ENCODE results near the gene APOBEC3F. TPM values are rescaled to one million over a fixed set of nuclear protein-coding genes. Genes with fewer than 3 reads are reported as not detected.
"Not testable (repeated sequence)": the region's sequence is repeated elsewhere in the genome, so short reads cannot be mapped to it uniquely, and the experiment has no call there.

The APOBEC3F gene
- total RNA-seq, 3 donors from 2014 or later: 1.9 to 7.9 (median 5.9) TPM

DNA sequence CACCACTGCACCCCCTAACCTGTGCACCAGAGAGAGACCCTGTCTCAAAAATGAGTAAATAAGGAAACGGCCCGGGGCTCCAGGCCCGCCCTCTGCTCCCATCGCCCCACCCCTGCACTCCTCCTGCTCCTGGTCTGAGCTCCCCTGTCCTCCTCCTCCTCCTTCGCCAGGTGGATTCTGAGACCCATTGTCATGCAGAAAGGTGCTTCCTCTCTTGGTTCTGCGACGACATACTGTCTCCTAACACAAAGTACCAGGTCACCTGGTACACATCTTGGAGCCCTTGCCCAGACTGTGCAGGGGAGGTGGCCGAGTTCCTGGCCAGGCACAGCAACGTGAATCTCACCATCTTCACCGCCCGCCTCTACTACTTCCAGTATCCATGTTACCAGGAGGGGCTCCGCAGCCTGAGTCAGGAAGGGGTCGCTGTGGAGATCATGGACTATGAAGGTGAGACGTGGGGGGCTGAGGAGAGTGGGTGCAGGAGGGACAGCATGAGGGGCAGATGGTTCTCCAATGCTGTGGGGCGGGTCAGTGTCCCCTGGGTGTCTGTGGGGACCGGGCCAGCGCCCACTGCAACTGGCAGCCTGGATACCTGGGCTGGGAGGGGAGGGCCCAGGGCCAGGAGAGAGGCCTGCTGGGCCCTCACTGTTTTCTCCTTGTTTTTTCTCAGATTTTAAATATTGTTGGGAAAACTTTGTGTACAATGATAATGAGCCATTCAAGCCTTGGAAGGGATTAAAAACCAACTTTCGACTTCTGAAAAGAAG lies 22.9 kb upstream of the APOBEC3F start:
- DNase-seq (ENCODE audit: low spot score in 2 of 2): no peak
- Histone ChIP-seq H3K36me3 (no peaks in the 10 kb centered on the region), H3K4me3 (no peak overlapping the region), H3K4me1 (no peaks in the 10 kb centered on the region), H3K27ac (no peak overlapping the region), H3K27me3 (no peaks in the 10 kb centered on the region), H3K9me3 (no peaks in the 10 kb centered on the region)
- intact Hi-C loops (cut with DNase I; ENCODE audit: low total_unique reads): no loop called here
- no peak for TF ChIP-seq POLR2AphosphoS5 (IDR thresholded peaks at IDR 0.05)
- TF ChIP-seq, protein P1, sequence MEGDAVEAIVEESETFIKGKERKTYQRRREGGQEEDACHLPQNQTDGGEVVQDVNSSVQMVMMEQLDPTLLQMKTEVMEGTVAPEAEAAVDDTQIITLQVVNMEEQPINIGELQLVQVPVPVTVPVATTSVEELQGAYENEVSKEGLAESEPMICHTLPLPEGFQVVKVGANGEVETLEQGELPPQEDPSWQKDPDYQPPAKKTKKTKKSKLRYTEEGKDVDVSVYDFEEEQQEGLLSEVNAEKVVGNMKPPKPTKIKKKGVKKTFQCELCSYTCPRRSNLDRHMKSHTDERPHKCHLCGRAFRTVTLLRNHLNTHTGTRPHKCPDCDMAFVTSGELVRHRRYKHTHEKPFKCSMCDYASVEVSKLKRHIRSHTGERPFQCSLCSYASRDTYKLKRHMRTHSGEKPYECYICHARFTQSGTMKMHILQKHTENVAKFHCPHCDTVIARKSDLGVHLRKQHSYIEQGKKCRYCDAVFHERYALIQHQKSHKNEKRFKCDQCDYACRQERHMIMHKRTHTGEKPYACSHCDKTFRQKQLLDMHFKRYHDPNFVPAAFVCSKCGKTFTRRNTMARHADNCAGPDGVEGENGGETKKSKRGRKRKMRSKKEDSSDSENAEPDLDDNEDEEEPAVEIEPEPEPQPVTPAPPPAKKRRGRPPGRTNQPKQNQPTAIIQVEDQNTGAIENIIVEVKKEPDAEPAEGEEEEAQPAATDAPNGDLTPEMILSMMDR (IDR thresholded peaks at IDR 0.05): no peak
- no peak for TF ChIP-seq POLR2A (IDR thresholded peaks at IDR 0.05)

- intact Hi-C loops (cut with DNase I; ENCODE audit: low total_unique reads); DNase-seq (ENCODE audit: low spot score in 2 of 2); H3K4me1 ChIP-seq; H3K36me3 ChIP-seq; H3K27me3 ChIP-seq; H3K9me3 ChIP-seq: not testable (repeated sequence)
- Histone ChIP-seq H3K27ac (peak overlapping the region; percentile 66 to 85), H3K4me3 (peak overlapping the region; percentile 26 to 76 (median 52))
These were observed 20.5 kb upstream of the APOBEC3F start for GRCh38 chr22:39020021-39020651.

GRCh38 chr22:39021552-39022250 lies 19.0 kb upstream of the APOBEC3F start:
- H3K27me3 ChIP-seq: no peaks in the 10 kb centered on the region
- TF ChIP-seq, protein P1 (IDR thresholded peaks at IDR 0.05): no peak
- TF ChIP-seq POLR2AphosphoS5 (IDR thresholded peaks at IDR 0.05): no peak
- no peak for TF ChIP-seq POLR2A (IDR thresholded peaks at IDR 0.05)
- H3K27ac ChIP-seq: peak overlapping the region; percentile 75 to 93
- no peaks in the 10 kb centered on the region for H3K36me3 ChIP-seq
- intact Hi-C loops (cut with DNase I; ENCODE audit: low total_unique reads): no loop called here
- no peak for DNase-seq (ENCODE audit: low spot score in 2 of 2)
- H3K9me3 ChIP-seq: no peaks in the 10 kb centered on the region
- no peaks in the 10 kb centered on the region for H3K4me1 ChIP-seq
- peak overlapping the region; percentile 38 to 76 (median 52) for H3K4me3 ChIP-seq

GRCh38 chr22:39024519-39025308 lies 15.9 kb upstream of the APOBEC3F start:
- Histone ChIP-seq H3K4me1 (no peaks in the 10 kb centered on the region), H3K27ac (no peak overlapping the region), H3K27me3 (no peaks in the 10 kb centered on the region), H3K36me3 (no peaks in the 10 kb centered on the region), H3K4me3 (no peak overlapping the region), H3K9me3 (no peaks in the 10 kb centered on the region)
- DNase-seq (ENCODE audit: low spot score in 2 of 2): no peak
- intact Hi-C loops (cut with DNase I; ENCODE audit: low total_unique reads): no loop called here
- TF ChIP-seq POLR2A (IDR thresholded peaks at IDR 0.05): no peak
- TF ChIP-seq, protein P1 (IDR thresholded peaks at IDR 0.05): no peak
- TF ChIP-seq POLR2AphosphoS5 (IDR thresholded peaks at IDR 0.05): no peak

DNA sequence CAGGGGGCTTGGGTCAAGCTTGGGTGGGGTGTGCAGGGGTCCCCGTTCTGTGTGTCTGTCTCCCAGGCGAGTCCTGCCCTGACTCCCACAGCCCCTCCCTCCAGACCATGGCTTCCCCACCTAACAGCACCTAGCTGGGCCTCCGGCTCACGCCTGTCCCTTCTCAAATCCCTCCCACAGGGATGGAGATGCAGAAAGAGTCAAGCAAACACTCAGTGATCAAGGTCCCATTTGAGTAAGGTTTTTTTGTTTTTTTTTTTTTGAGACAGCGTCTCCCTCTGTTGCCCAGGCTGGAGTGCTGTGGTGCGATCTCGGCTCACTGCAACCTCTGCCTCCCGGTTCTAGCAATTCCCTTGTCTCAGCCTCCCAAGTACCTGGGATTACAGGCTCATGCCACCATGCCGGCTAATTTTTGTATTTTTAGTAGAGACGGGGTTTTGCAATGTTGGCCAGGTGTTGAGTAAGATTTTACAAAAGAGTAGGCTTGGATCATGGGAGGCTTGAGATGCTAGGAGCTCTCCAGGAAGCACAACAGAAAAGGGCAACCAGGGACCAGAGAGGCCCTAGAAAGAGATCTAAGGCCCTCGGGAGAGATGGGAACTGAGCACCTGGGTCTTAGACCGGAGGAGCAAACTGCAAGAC lies 14.0 kb upstream of the APOBEC3F start:
- DNase-seq (ENCODE audit: low spot score in 2 of 2): no peak
- Histone ChIP-seq H3K27ac (no peak overlapping the region), H3K4me1 (no peaks in the 10 kb centered on the region), H3K36me3 (no peaks in the 10 kb centered on the region), H3K4me3 (no peak overlapping the region), H3K9me3 (no peaks in the 10 kb centered on the region), H3K27me3 (no peaks in the 10 kb centered on the region)
- intact Hi-C loops (cut with DNase I; ENCODE audit: low total_unique reads): no loop called here
- no peak for TF ChIP-seq POLR2AphosphoS5 (IDR thresholded peaks at IDR 0.05)
- TF ChIP-seq POLR2A (IDR thresholded peaks at IDR 0.05): no peak
- TF ChIP-seq, protein P1 (IDR thresholded peaks at IDR 0.05): no peak
